HL-60 (cell line): Measurements from ENCODE around the gene GREB1.

Experiments
- CTCF ChIP-seq: IDR thresholded peaks from one replicate; pipeline ENCODE4 v1.5.1; 2011; ENCODE audit warnings: low read length, control low read depth, inconsistent platforms; ENCODE audit not compliant: insufficient read depth
- GABPA ChIP-seq: IDR thresholded peaks from 2 replicates; pipeline ENCODE4 v1.6.1; 2012; ENCODE audit warnings: low read depth

- TF ChIP-seq CTCF (no peak), GABPA (no peak)
These were observed 7.3 kb downstream of the GREB1 start for GRCh38 chr2:11540996-11541692.
